ENCODE results near the gene TMEM190. TPM values are rescaled to one million over a fixed set of nuclear protein-coding genes. Genes with fewer than 3 reads are reported as not detected.

TMEM190 gene
- total RNA-seq, 1 donor from 2014 or later = not detected

- Mint-ChIP-seq H3K27ac (ENCODE audit: unreplicated experiment) (no peak overlapping the region), H3K4me3 (ENCODE audit: unreplicated experiment) (no peak overlapping the region), H3K9me3 (ENCODE audit: unreplicated experiment) (no peaks in the 10 kb centered on the region), H3K27me3 (ENCODE audit: unreplicated experiment) (peaks cover 7% of the 10 kb centered on the region), H3K4me1 (ENCODE audit: unreplicated experiment) (no peaks in the 10 kb centered on the region), H3K36me3 (ENCODE audit: low read depth, unreplicated experiment) (no peaks in the 10 kb centered on the region)
- TF ChIP-seq CTCF (IDR thresholded peaks at IDR 0.05; ENCODE audit: unreplicated experiment) = no peak
- DNase-seq (ENCODE audit: low spot score) = no peak
Observed at GRCh38 chr19:55424518-55424917, 47.9 kb downstream of the TMEM190 start.

- Mint-ChIP-seq H3K9me3 (ENCODE audit: unreplicated experiment) (no peaks in the 10 kb centered on the region), H3K36me3 (ENCODE audit: low read depth, unreplicated experiment) (peaks cover 1% of the 10 kb centered on the region), H3K4me3 (ENCODE audit: unreplicated experiment) (no peak overlapping the region), H3K27me3 (ENCODE audit: unreplicated experiment) (peaks cover 5% of the 10 kb centered on the region), H3K27ac (ENCODE audit: unreplicated experiment) (no peak overlapping the region), H3K4me1 (ENCODE audit: unreplicated experiment) (no peaks in the 10 kb centered on the region)
- DNase-seq (ENCODE audit: low spot score) = no peak
- no peak for TF ChIP-seq CTCF (IDR thresholded peaks at IDR 0.05; ENCODE audit: unreplicated experiment)
Observed at GRCh38 chr19:55426042-55426441, 49.4 kb downstream of the TMEM190 start.

Other genes with a start within 250 kb of the TMEM190 start
- gene TNNT1, start 227.6 kb upstream of the TMEM190 start, total RNA-seq (ENCODE audit: unreplicated experiment) = 2.8 TPM
- gene TNNI3, start 219.1 kb upstream of the TMEM190 start, total RNA-seq (ENCODE audit: unreplicated experiment) = not detected
- gene DNAAF3, start 210.2 kb upstream of the TMEM190 start, total RNA-seq (ENCODE audit: unreplicated experiment) = 2.2 TPM
- 1.6 TPM for gene SYT5, start 196.5 kb upstream of the TMEM190 start, total RNA-seq (ENCODE audit: unreplicated experiment)
- not detected for gene PTPRH, start 167.3 kb upstream of the TMEM190 start, total RNA-seq (ENCODE audit: unreplicated experiment)
- 4.1 TPM for gene TMEM86B, start 148.1 kb upstream of the TMEM190 start, total RNA-seq (ENCODE audit: unreplicated experiment)
- 65.6 TPM for gene PPP6R1, start 117.8 kb upstream of the TMEM190 start, total RNA-seq (ENCODE audit: unreplicated experiment)
- gene HSPBP1, start 96.7 kb upstream of the TMEM190 start, total RNA-seq (ENCODE audit: unreplicated experiment) = 24.6 TPM
- gene BRSK1, start 92.8 kb upstream of the TMEM190 start, total RNA-seq (ENCODE audit: unreplicated experiment) = 14.1 TPM
- not detected for gene TMEM150B, start 51.5 kb upstream of the TMEM190 start, total RNA-seq (ENCODE audit: unreplicated experiment)
- 18.4 TPM for gene KMT5C, start 37.0 kb upstream of the TMEM190 start, total RNA-seq (ENCODE audit: unreplicated experiment)
- not detected for gene COX6B2, start 22.1 kb upstream of the TMEM190 start, total RNA-seq (ENCODE audit: unreplicated experiment)
- not detected for gene GARIN5B, start 13.6 kb upstream of the TMEM190 start, total RNA-seq (ENCODE audit: unreplicated experiment)
- 0.21 TPM for gene IL11, start 6.4 kb upstream of the TMEM190 start, total RNA-seq (ENCODE audit: unreplicated experiment)
- 0.64 TPM for gene TMEM238, start 7.5 kb downstream of the TMEM190 start, total RNA-seq (ENCODE audit: unreplicated experiment)
- gene RPL28, start 9.1 kb downstream of the TMEM190 start, total RNA-seq (ENCODE audit: unreplicated experiment) = 3,792 TPM
- 56.2 TPM for gene UBE2S, start 31.0 kb downstream of the TMEM190 start, total RNA-seq (ENCODE audit: unreplicated experiment)
- gene SHISA7, start 66.5 kb downstream of the TMEM190 start, total RNA-seq (ENCODE audit: unreplicated experiment) = not detected
- 20.2 TPM for gene ISOC2, start 84.8 kb downstream of the TMEM190 start, total RNA-seq (ENCODE audit: unreplicated experiment)
- not detected for gene C19orf85, start 87.9 kb downstream of the TMEM190 start, total RNA-seq (ENCODE audit: unreplicated experiment)
- gene ZNF628, start 99.8 kb downstream of the TMEM190 start, total RNA-seq (ENCODE audit: unreplicated experiment) = 8.7 TPM
- gene NAT14, start 108.4 kb downstream of the TMEM190 start, total RNA-seq (ENCODE audit: unreplicated experiment) = 37.7 TPM
- gene SSC5D, start 111.6 kb downstream of the TMEM190 start, total RNA-seq (ENCODE audit: unreplicated experiment) = 0.95 TPM
- gene SBK2, start 160.3 kb downstream of the TMEM190 start, total RNA-seq (ENCODE audit: unreplicated experiment) = 0.69 TPM
- 3.6 TPM for gene SBK3, start 168.7 kb downstream of the TMEM190 start, total RNA-seq (ENCODE audit: unreplicated experiment)
- gene ZNF579, start 204.0 kb downstream of the TMEM190 start, total RNA-seq (ENCODE audit: unreplicated experiment) = 36.4 TPM
- gene FIZ1, start 222.7 kb downstream of the TMEM190 start, total RNA-seq (ENCODE audit: unreplicated experiment) = 21.5 TPM
- 9.3 TPM for gene ZNF524, start 223.5 kb downstream of the TMEM190 start, total RNA-seq (ENCODE audit: unreplicated experiment)
- 14.5 TPM for gene ZNF865, start 228.8 kb downstream of the TMEM190 start, total RNA-seq (ENCODE audit: unreplicated experiment)
- gene ZNF784, start 247.7 kb downstream of the TMEM190 start, total RNA-seq (ENCODE audit: unreplicated experiment) = 6.8 TPM